CD14-positive monocyte (primary cell): ENCODE data around the gene RER1. TPM values are rescaled to one million over a fixed set of nuclear protein-coding genes. Genes with fewer than 3 reads are reported as not detected.

Experiments used
- DNase-seq, 3 donors: peaks; one replicate each; pipeline ENCODE4 v3.0.0-alpha.2; 2011 to 2022
- H2AFZ ChIP-seq: 2 replicates; pipeline ENCODE4 v1.6.0; 2012; ENCODE audit warnings: mild to moderate bottlenecking, low read depth, low read length, inconsistent platforms; ENCODE audit not compliant: insufficient read depth, poor library complexity, severe bottlenecking
- H3K27ac ChIP-seq, 2 donors: 1 replicate in 1 of 2; 2 replicates in 1 of 2; pipeline ENCODE4 v1.5.1; 2012 to 2013; ENCODE audit warnings: low read length in 2 of 2, control low read depth in 1 of 2, inconsistent platforms in 1 of 2, low read depth in 1 of 2, mild to moderate bottlenecking in 1 of 2
- H3K27me3 ChIP-seq, 2 donors: one replicate each; pipeline versions ENCODE4 v1.6.0 to v1.6.1; 2011 to 2013; ENCODE audit warnings: low read length in 2 of 2; ENCODE audit not compliant: control insufficient read depth in 2 of 2, insufficient read depth in 2 of 2
- H3K36me3 ChIP-seq, 2 donors: replicated peaks in 1 of 2; 1 replicate in 1 of 2; 2 replicates in 1 of 2; pipeline versions ENCODE4 v1.5.1 to v1.6.1; 2012 to 2013; ENCODE audit warnings: low read length in 2 of 2, control low read depth in 1 of 2, inconsistent platforms in 1 of 2, mild to moderate bottlenecking in 1 of 2; ENCODE audit not compliant: insufficient read depth in 2 of 2, control insufficient read depth in 1 of 2
- H3K4me1 ChIP-seq, 2 donors: 1 replicate in 1 of 2; 2 replicates in 1 of 2; pipeline versions ENCODE4 v1.5.1 to v1.6.1; 2012 to 2013; ENCODE audit warnings: low read length in 2 of 2, control low read depth in 1 of 2, inconsistent platforms in 1 of 2, mild to moderate bottlenecking in 1 of 2, moderate library complexity in 1 of 2; ENCODE audit not compliant: insufficient read depth in 2 of 2, control insufficient read depth in 1 of 2
- H3K4me2 ChIP-seq: replicated peaks from 2 replicates; pipeline ENCODE3; 2012; ENCODE audit warnings: low read length, moderate library complexity, mild to moderate bottlenecking; ENCODE audit not compliant: poor library complexity, severe bottlenecking; ENCODE audit errors: extremely low read depth
- H3K4me3 ChIP-seq, 3 experiments: fragments of 200-600 bp in 1 of 3; sonication (generic) in 1 of 3; replicated peaks in 1 of 3; 1 replicate in 2 of 3; 2 replicates in 1 of 3; pipeline ENCODE4 v1.5.1; 2011 to 2013; ENCODE audit warnings: low read length in 3 of 3, mild to moderate bottlenecking in 3 of 3, control low read depth in 2 of 3, low read depth in 2 of 3, inconsistent platforms in 1 of 3, moderate library complexity in 1 of 3
- H3K79me2 ChIP-seq: 2 replicates; pipeline ENCODE4 v1.6.0; 2012; ENCODE audit warnings: mild to moderate bottlenecking, control low read depth, inconsistent platforms, low read length, moderate library complexity; ENCODE audit not compliant: insufficient read depth
- H3K9ac ChIP-seq: 2 replicates; pipeline ENCODE4 v1.6.0; 2017; ENCODE audit warnings: low read length, mild to moderate bottlenecking; ENCODE audit not compliant: insufficient read depth, poor library complexity, severe bottlenecking
- H3K9me3 ChIP-seq, 2 donors: replicated peaks in 1 of 2; 1 replicate in 1 of 2; 2 replicates in 1 of 2; pipeline versions ENCODE4 v1.5.1 to v1.6.1; 2012 to 2013; ENCODE audit warnings: low read length in 2 of 2, control low read depth in 1 of 2; ENCODE audit not compliant: control insufficient read depth in 1 of 2, insufficient read depth in 1 of 2
- H4K20me1 ChIP-seq: 2 replicates; pipeline ENCODE4 v1.6.0; 2012; ENCODE audit warnings: mild to moderate bottlenecking, low read length, control low read depth, moderate library complexity; ENCODE audit not compliant: insufficient read depth
- H3K27ac Mint-ChIP-seq, 7 donors: one replicate each; pipeline ENCODE4 v1.8.0; 2020; ENCODE audit warnings: mild to moderate bottlenecking in 7 of 7, mixed read lengths in 7 of 7, moderate library complexity in 6 of 7, inconsistent platforms in 2 of 7
- H3K27me3 Mint-ChIP-seq, 3 donors: one replicate each; pipeline ENCODE4 v1.8.0; 2021 to 2022; ENCODE audit warnings: low read depth in 3 of 3, mild to moderate bottlenecking in 3 of 3, mixed read lengths in 3 of 3, moderate library complexity in 3 of 3, inconsistent platforms in 1 of 3
- H3K36me3 Mint-ChIP-seq, 2 donors: one replicate each; pipeline ENCODE4 v1.8.0; 2020; ENCODE audit warnings: mixed read lengths in 2 of 2, inconsistent platforms in 1 of 2, mild to moderate bottlenecking in 1 of 2
- H3K4me1 Mint-ChIP-seq: one replicate; pipeline ENCODE4 v1.8.0; 2020; ENCODE audit warnings: mild to moderate bottlenecking, mixed read lengths
- H3K4me3 Mint-ChIP-seq, 2 donors: one replicate each; pipeline ENCODE4 v1.8.0; 2020; ENCODE audit warnings: mild to moderate bottlenecking in 2 of 2, mixed read lengths in 2 of 2, moderate library complexity in 1 of 2
- H3K9me3 Mint-ChIP-seq, 7 donors: one replicate each; pipeline ENCODE4 v1.8.0; 2020 to 2022; ENCODE audit warnings: mixed read lengths in 7 of 7, mild to moderate bottlenecking in 6 of 7, moderate library complexity in 6 of 7, inconsistent platforms in 2 of 7
- CTCF ChIP-seq: fragments of 200-600 bp; IDR thresholded peaks from one replicate; pipeline ENCODE4 v1.8.0; 2022; ENCODE audit warnings: antibody characterized with exemption, mild to moderate bottlenecking
- WGBS: methylation state at CpG from one replicate; pipeline ENCODE4 v1.1.5; 2013; ENCODE audit warnings: missing lambda C conversion rate; ENCODE audit not compliant: insufficient coverage; 5-methylcytosine and 5-hydroxymethylcytosine counted together
- intact Hi-C, 2 donors: fragments of 100-400 bp; cut with micrococcal nuclease; formaldehyde crosslinking; loops; one replicate each; pipeline versions ENCODE4 v1.15.0 to v1.15.1; 2023
- polyA plus RNA-seq, 3 donors: library from polyadenylated mRNA; depleted of rRNA in 1 of 3; unstranded in 2 of 3; stranded (reverse) in 1 of 3; fragments of 300-500 nt in 2 of 3; fragments of >200 nt in 1 of 3; fragmentation: Illumina TruSeq in 2 of 3; gene quantifications; 1 replicate in 2 of 3; 2 replicates in 1 of 3; pipeline ENCODE4 v1.2.3, GENCODE V29; 2012 to 2021

The RER1 gene
- polyA plus RNA-seq, 3 donors, result 98.3 to 235 (median 193) TPM

GRCh38 chr1:2352897-2353550, 38.6 kb upstream of the RER1 start:
- no peak overlapping the region for H3K27ac Mint-ChIP-seq
- no peaks in the 10 kb centered on the region for H4K20me1 ChIP-seq
- TF ChIP-seq CTCF, result no peak
- H3K27me3 ChIP-seq, result no peaks in the 10 kb centered on the region
- DNase-seq, result no peak
- no peaks in the 10 kb centered on the region for H3K4me1 ChIP-seq
- H3K9me3 Mint-ChIP-seq, result peaks cover 0 to 2% (median 0%) of the 10 kb centered on the region in 7 donors
- H3K4me2 ChIP-seq, result no peak overlapping the region
- no peaks in the 10 kb centered on the region for H3K79me2 ChIP-seq
- H3K27me3 Mint-ChIP-seq, result peaks cover 2 to 7% (median 5%) of the 10 kb centered on the region in 3 donors
- no peaks in the 10 kb centered on the region for H3K9me3 ChIP-seq
- 95% methylated on average over 21 of the region's 21 CpGs for WGBS
- H3K36me3 ChIP-seq, result no peaks in the 10 kb centered on the region
- H3K4me1 Mint-ChIP-seq, result no peaks in the 10 kb centered on the region
- H3K27ac ChIP-seq, result no peak overlapping the region
- H3K36me3 Mint-ChIP-seq, result no peaks in the 10 kb centered on the region
- H2AFZ ChIP-seq, result no peak overlapping the region
- H3K4me3 Mint-ChIP-seq, result no peak overlapping the region
- H3K4me3 ChIP-seq, result no peak overlapping the region
- intact Hi-C loops, result no loop called here
- H3K9ac ChIP-seq, result no peak overlapping the region

GRCh38 chr1:2353551-2354438, 37.8 kb upstream of the RER1 start:
- no peaks in the 10 kb centered on the region for H3K27me3 ChIP-seq
- Mint-ChIP-seq H3K9me3 (peaks cover 0 to 2% (median 0%) of the 10 kb centered on the region in 7 donors), H3K27ac (peak overlapping the region in 1 of 7 donors; percentile 41), H3K4me1 (no peaks in the 10 kb centered on the region), H3K27me3 (peaks cover 2 to 7% (median 5%) of the 10 kb centered on the region in 3 donors), H3K36me3 (no peaks in the 10 kb centered on the region), H3K4me3 (no peak overlapping the region)
- no peaks in the 10 kb centered on the region for H3K79me2 ChIP-seq
- no peak overlapping the region for H3K9ac ChIP-seq
- H4K20me1 ChIP-seq, result no peaks in the 10 kb centered on the region
- intact Hi-C loops, result no loop called here
- H3K4me1 ChIP-seq, result no peaks in the 10 kb centered on the region
- no peaks in the 10 kb centered on the region for H3K36me3 ChIP-seq
- no peak overlapping the region for H3K4me3 ChIP-seq
- no peak overlapping the region for H3K27ac ChIP-seq
- no peaks in the 10 kb centered on the region for H3K9me3 ChIP-seq
- no peak for DNase-seq
- no peak for TF ChIP-seq CTCF
- 82% methylated on average over 18 of the region's 28 CpGs for WGBS
- H3K4me2 ChIP-seq, result no peak overlapping the region
- no peak overlapping the region for H2AFZ ChIP-seq
